Measurements from ENCODE around the gene SORCS2. TPM values are rescaled to one million over a fixed set of nuclear protein-coding genes. Genes with fewer than 3 reads are reported as not detected.

SORCS2 gene
- total RNA-seq, 3 donors from 2014 or later, result 0.66 to 1.3 (median 0.80) TPM

DNA sequence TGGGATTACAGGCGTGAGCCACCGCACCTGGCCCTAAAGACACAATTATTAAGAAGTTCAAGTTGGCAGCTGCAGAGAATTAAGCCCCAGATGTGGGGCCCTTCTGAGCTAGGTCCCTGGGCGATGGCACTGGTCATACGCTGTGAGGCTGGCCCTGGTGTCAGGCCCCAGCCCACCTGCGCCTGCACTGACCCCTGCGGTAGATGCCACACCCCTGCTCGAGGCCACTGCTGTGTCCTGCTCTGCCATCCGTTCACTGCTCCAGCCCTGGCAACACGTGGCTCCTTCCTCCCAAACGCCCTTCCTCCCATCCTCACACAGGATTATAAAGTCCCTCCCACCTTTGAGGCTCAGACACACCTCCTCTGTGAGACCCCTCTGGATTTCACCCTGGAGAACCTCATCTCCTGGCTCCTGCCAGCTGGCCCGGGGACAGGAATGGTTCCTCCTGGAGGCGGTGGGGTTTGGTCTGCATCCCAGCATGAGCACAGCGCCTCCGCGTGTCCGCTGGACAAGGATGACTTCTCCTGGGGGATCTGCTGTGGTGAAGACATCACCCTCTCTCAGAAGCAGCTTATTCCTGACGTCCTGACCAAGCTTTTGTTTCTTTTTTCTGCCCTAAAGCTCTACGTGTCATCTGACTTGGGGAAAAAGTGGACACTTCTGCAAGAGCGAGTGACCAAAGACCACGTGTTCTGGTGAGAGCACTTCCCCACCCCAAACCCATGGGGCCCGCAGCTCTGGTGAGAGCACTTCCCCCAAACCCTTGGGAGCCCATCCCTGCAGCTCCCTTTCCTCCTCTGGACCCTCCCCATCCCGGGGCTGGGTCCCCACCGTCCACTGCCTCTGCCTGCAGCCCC lies 461.4 kb downstream of the SORCS2 start:
- H3K27me3 ChIP-seq, result peaks cover 0 to 18% of the 10 kb centered on the region in 2 donors
- no peaks in the 10 kb centered on the region for H3K9me3 ChIP-seq
- DNase-seq (ENCODE audit: low spot score in 2 of 2), result no peak
- H3K4me1 ChIP-seq, result no peaks in the 10 kb centered on the region
- H3K4me3 ChIP-seq, result peak overlapping the region in 1 of 3 donors; percentile 7
- TF ChIP-seq POLR2AphosphoS5 (IDR thresholded peaks at IDR 0.05), result no peak
- no peak for TF ChIP-seq CTCF (IDR thresholded peaks at IDR 0.05)
- TF ChIP-seq POLR2A (IDR thresholded peaks at IDR 0.05), result no peak
- intact Hi-C loops (cut with DNase I; ENCODE audit: low total_unique reads), result no loop called here
- H3K27ac ChIP-seq, result peak overlapping the region in 1 of 2 donors; percentile 48
- H3K36me3 ChIP-seq, result no peaks in the 10 kb centered on the region

DNA sequence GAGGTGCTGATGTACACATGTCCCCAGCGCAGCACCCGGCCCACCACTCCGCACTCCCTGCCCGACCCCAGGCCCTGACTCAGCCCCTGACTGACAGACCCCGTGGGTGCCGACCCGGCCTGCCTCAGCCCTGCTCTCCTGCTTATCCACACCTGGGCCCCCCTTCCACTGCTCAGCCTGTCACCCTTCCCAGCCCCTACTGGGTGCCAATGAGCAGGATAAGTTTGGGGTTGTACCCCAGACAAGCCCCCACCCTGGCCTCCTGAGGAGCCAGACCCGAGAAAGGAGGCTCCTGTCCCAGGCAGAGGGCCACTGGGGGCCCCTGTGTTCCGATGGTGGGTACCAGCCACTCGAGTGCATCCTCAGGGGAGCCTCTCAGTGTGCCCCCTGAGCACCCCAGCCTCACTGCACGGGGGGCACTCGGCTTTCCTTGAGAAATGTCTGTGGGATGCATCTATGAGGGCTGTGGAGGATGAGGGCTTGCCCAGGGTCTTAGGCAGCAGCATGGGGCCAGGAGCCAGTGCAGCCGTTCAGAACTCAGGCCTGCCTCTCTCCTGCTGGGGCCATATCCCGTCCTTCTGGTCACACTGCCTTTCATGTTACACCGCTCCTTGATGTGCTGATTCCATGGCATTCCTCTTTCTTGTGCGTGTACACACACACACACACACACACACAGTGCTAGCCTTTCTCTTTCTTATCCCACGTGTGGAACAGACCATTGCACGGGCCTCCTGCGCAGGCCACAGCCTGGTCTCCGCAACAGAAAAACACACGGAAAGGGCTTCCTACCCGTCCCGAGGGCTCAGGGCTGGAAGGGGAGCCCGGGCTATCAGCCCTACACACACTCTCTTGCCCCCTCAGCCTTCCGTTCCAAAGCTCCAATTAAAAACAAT lies 462.5 kb downstream of the SORCS2 start:
- no peak overlapping the region for H3K4me3 ChIP-seq
- no peak for DNase-seq (ENCODE audit: low spot score in 2 of 2)
- no peaks in the 10 kb centered on the region for H3K36me3 ChIP-seq
- no peaks in the 10 kb centered on the region for H3K4me1 ChIP-seq
- peaks cover 0 to 18% of the 10 kb centered on the region in 2 donors for H3K27me3 ChIP-seq
- TF ChIP-seq POLR2AphosphoS5 (IDR thresholded peaks at IDR 0.05), result no peak
- no peak for TF ChIP-seq CTCF (IDR thresholded peaks at IDR 0.05)
- no peak for TF ChIP-seq POLR2A (IDR thresholded peaks at IDR 0.05)
- no peaks in the 10 kb centered on the region for H3K9me3 ChIP-seq
- intact Hi-C loops (cut with DNase I; ENCODE audit: low total_unique reads), result no loop called here
- H3K27ac ChIP-seq, result no peak overlapping the region

GRCh38 chr4:7655511-7656243 lies 463.3 kb downstream of the SORCS2 start:
- DNase-seq (ENCODE audit: low spot score in 2 of 2), result no peak
- H3K4me1 ChIP-seq, result no peaks in the 10 kb centered on the region
- H3K36me3 ChIP-seq, result no peaks in the 10 kb centered on the region
- no peak for TF ChIP-seq POLR2AphosphoS5 (IDR thresholded peaks at IDR 0.05)
- TF ChIP-seq POLR2A (IDR thresholded peaks at IDR 0.05), result no peak
- no peak for TF ChIP-seq CTCF (IDR thresholded peaks at IDR 0.05)
- intact Hi-C loops (cut with DNase I; ENCODE audit: low total_unique reads), result no loop called here
- H3K4me3 ChIP-seq, result no peak overlapping the region
- H3K27me3 ChIP-seq, result peaks cover 0 to 18% of the 10 kb centered on the region in 2 donors
- H3K27ac ChIP-seq, result no peak overlapping the region
- no peaks in the 10 kb centered on the region for H3K9me3 ChIP-seq

GRCh38 chr4:7656244-7656800 lies 464.0 kb downstream of the SORCS2 start:
- Histone ChIP-seq H3K36me3 (no peaks in the 10 kb centered on the region), H3K4me1 (no peaks in the 10 kb centered on the region), H3K27me3 (peaks cover 0 to 18% of the 10 kb centered on the region in 2 donors), H3K4me3 (no peak overlapping the region), H3K27ac (no peak overlapping the region), H3K9me3 (no peaks in the 10 kb centered on the region)
- no peak for DNase-seq (ENCODE audit: low spot score in 2 of 2)
- TF ChIP-seq POLR2A (IDR thresholded peaks at IDR 0.05), result no peak
- TF ChIP-seq POLR2AphosphoS5 (IDR thresholded peaks at IDR 0.05), result no peak
- TF ChIP-seq CTCF (IDR thresholded peaks at IDR 0.05), result no peak
- intact Hi-C loops (cut with DNase I; ENCODE audit: low total_unique reads), result no loop called here

Measured in breast epithelium (tissue), 4 donors.